Cardiac fibroblast (primary cell): ENCODE measurements around the gene CLEC16A.

Source experiments
- DNase-seq, 2 donors: peaks; one replicate each; pipeline versions ENCODE4 v3.0.0 to v3.0.0-alpha.2; 2010; ENCODE audit warnings: low read depth in 2 of 2
- H3K4me3 ChIP-seq, 2 donors: replicated peaks in 1 of 2; 1 replicate in 1 of 2; 2 replicates in 1 of 2; pipeline ENCODE4 v1.5.1; 2011; ENCODE audit warnings: low read depth in 2 of 2, low read length in 2 of 2, mild to moderate bottlenecking in 2 of 2, moderate library complexity in 1 of 2
- TF ChIP-seq, protein P1 (sequence below): IDR thresholded peaks from one replicate; pipeline ENCODE4 v1.5.1; 2011; ENCODE audit warnings: low read depth, mild to moderate bottlenecking, low read length, inconsistent platforms

CLEC16A gene

GRCh38 chr16:11145819-11146211 lies 201.5 kb downstream of the CLEC16A start:
- TF ChIP-seq, protein P1, sequence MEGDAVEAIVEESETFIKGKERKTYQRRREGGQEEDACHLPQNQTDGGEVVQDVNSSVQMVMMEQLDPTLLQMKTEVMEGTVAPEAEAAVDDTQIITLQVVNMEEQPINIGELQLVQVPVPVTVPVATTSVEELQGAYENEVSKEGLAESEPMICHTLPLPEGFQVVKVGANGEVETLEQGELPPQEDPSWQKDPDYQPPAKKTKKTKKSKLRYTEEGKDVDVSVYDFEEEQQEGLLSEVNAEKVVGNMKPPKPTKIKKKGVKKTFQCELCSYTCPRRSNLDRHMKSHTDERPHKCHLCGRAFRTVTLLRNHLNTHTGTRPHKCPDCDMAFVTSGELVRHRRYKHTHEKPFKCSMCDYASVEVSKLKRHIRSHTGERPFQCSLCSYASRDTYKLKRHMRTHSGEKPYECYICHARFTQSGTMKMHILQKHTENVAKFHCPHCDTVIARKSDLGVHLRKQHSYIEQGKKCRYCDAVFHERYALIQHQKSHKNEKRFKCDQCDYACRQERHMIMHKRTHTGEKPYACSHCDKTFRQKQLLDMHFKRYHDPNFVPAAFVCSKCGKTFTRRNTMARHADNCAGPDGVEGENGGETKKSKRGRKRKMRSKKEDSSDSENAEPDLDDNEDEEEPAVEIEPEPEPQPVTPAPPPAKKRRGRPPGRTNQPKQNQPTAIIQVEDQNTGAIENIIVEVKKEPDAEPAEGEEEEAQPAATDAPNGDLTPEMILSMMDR = no peak
- no peak overlapping the region for H3K4me3 ChIP-seq
- no peak for DNase-seq

DNA sequence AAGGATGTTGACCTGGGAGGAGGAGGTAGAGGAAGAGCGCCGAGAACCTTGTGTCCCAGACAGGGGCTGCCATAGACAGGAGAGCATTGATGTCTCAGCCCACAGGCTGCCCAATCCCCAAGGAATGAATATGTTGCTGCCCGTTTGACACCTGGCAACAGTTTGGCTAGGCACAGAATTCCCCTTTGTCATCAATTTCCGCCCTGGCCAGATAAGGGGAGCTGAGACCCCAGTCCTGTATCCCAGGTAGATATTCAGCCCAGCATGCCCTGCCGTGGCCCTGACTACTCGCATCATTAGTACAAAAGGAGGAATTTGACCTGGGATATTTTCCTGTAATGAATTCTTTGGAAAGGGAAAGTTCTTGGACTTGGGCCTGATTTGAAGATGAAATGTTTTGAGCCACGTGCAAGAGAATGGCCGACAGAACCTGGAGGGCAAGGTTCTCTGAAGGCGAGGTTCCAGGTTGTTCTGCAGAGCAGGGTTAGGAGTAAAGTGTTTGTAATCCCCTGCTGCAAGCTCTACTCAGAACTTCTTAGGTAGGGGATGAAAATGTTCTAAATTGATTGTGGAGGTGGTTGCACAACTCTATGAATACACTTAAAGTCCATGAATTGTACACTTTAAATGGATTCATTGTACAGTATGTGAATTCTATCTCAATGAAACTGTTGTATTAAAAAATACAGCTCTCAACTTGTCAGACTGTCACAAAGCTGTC lies 202.8 kb downstream of the CLEC16A start:
- TF ChIP-seq, protein P1 = no peak
- no peak for DNase-seq
- H3K4me3 ChIP-seq = no peak overlapping the region

DNA sequence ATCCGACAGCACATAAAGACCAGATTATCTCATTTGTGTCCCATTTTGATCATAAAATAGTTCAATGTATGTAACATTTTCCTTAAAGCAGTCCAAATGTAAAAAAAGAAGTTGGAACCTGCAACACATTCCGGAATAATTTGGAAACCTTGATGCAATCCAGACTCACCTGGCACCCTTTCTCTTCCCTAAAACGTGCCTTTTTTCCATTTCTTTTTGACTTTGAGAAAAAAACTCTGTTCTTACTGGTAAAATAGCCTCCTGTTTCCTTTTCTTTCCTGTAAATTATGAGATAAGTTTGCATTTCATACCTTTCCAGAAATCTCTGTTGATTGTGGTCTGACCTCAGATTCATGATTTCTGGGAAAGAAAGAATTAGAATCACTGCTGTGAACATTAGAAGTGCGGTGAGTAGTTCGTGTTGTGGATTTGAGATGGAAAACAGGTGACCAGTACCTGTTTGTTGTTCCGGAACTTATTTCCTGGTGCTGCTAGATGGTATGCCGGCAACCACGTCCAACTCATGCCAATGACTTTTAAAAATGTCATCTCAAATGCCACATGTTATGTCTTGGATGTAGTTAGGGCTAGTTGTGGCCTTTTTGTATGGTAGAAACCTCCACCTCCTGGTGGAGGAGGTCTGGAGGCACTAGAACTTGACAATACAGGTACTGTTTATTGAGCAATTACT lies 203.5 kb downstream of the CLEC16A start:
- TF ChIP-seq, protein P1 = no peak
- H3K4me3 ChIP-seq = no peak overlapping the region
- DNase-seq = no peak

GRCh38 chr16:11149011-11149616 lies 204.8 kb downstream of the CLEC16A start:
- DNase-seq = peak in 1 of 2 donors; percentile 27
- no peak overlapping the region for H3K4me3 ChIP-seq
- TF ChIP-seq, protein P1 = no peak

GRCh38 chr16:11150190-11150589 lies 205.8 kb downstream of the CLEC16A start:
- TF ChIP-seq, protein P1 = no peak
- no peak for DNase-seq
- no peak overlapping the region for H3K4me3 ChIP-seq

- TF ChIP-seq, protein P1 = no peak
- H3K4me3 ChIP-seq = no peak overlapping the region
- DNase-seq = no peak
Measured at GRCh38 chr16:11151156-11151884, 207.0 kb downstream of the CLEC16A start.
